ENCODE measurements around the gene ENPP6.

- no peak for TF ChIP-seq EZH2 (IDR thresholded peaks at IDR 0.05; ENCODE audit: low read depth, unreplicated experiment)
- peak; percentile 11 to 17; a peak in 1 of 4 replicates for TF ChIP-seq CTCF (conservative IDR thresholded peaks at IDR 0.05; ENCODE audit: low read depth in 2 of 2)
- no peak for TF ChIP-seq REST (IDR thresholded peaks at IDR 0.05; ENCODE audit: unreplicated experiment)
- no peak for TF ChIP-seq POLR2AphosphoS5 (IDR thresholded peaks at IDR 0.05; ENCODE audit: low read depth)
- no peak for TF ChIP-seq CREB1 (CRISPR knock-in tag; IDR thresholded peaks at IDR 0.05; ENCODE audit: low read depth)
- TF ChIP-seq EZH2phosphoT487 (IDR thresholded peaks at IDR 0.05; ENCODE audit: unreplicated experiment): no peak
- no peak for TF ChIP-seq ETS1 (IDR thresholded peaks at IDR 0.05)
- TF ChIP-seq NANOG (IDR thresholded peaks at IDR 0.05; ENCODE audit: borderline replicate concordance): no peak
- no peak for TF ChIP-seq JUNB (IDR thresholded peaks at IDR 0.05; ENCODE audit: unreplicated experiment)
- TF ChIP-seq ZNF331 (CRISPR knock-in tag; IDR thresholded peaks at IDR 0.05; ENCODE audit: low read depth): no peak
- no peak for TF ChIP-seq ZNF114 (CRISPR knock-in tag; IDR thresholded peaks at IDR 0.05)
Measured at GRCh38 chr4:184114431-184114830, 103.2 kb downstream of the ENPP6 start.
